ENCODE measurements around the gene DYRK2. TPM values are rescaled to one million over a fixed set of nuclear protein-coding genes. Genes with fewer than 3 reads are reported as not detected.

The DYRK2 gene
- total RNA-seq, 1 donor from 2014 or later: 16.2 TPM

GRCh38 chr12:67704071-67704470, 55.5 kb downstream of the DYRK2 start:
- Histone ChIP-seq H3K27me3 (no peaks in the 10 kb centered on the region), H3K36me3 (no peaks in the 10 kb centered on the region), H3K4me3 (no peak overlapping the region), H3K9me3 (no peaks in the 10 kb centered on the region), H3K4me1 (peaks cover 9% of the 10 kb centered on the region), H3K27ac (no peak overlapping the region)
- DNase-seq (ENCODE audit: extremely low spot score in 2 of 2): no peak
- intact Hi-C loops (cut with DNase I): no loop called here
- TF ChIP-seq CTCF (IDR thresholded peaks at IDR 0.05): no peak
- no peak for TF ChIP-seq POLR2AphosphoS5 (IDR thresholded peaks at IDR 0.05; ENCODE audit: insufficient read depth in 1 of 2, low read depth in 1 of 2)
- no peak for TF ChIP-seq POLR2A (IDR thresholded peaks at IDR 0.05)

- no peak overlapping the region for H3K27ac ChIP-seq
These were observed 57.1 kb downstream of the DYRK2 start for GRCh38 chr12:67705394-67706370.

GRCh38 chr12:67709367-67709954, 60.9 kb downstream of the DYRK2 start:
- intact Hi-C loops (cut with DNase I): no loop called here
- H3K27me3 ChIP-seq: no peaks in the 10 kb centered on the region

More at GRCh38 chr12:67705394-67706370, 57.1 kb downstream of the DYRK2 start:
- TF ChIP-seq CTCF (IDR thresholded peaks at IDR 0.05): no peak
- TF ChIP-seq POLR2A (IDR thresholded peaks at IDR 0.05): no peak
- no peak for TF ChIP-seq POLR2AphosphoS5 (IDR thresholded peaks at IDR 0.05; ENCODE audit: insufficient read depth in 1 of 2, low read depth in 1 of 2)
- DNase-seq (ENCODE audit: extremely low spot score in 2 of 2): no peak
- Histone ChIP-seq H3K36me3 (no peaks in the 10 kb centered on the region), H3K9me3 (no peaks in the 10 kb centered on the region), H3K27me3 (no peaks in the 10 kb centered on the region), H3K4me3 (no peak overlapping the region), H3K4me1 (peaks cover 9% of the 10 kb centered on the region)
- intact Hi-C loops (cut with DNase I): no loop called here

GRCh38 chr12:67710582-67710981, 62.0 kb downstream of the DYRK2 start:
- H3K4me1 ChIP-seq: peaks cover 9% of the 10 kb centered on the region
- TF ChIP-seq POLR2A (IDR thresholded peaks at IDR 0.05) (no peak), POLR2AphosphoS5 (IDR thresholded peaks at IDR 0.05; ENCODE audit: insufficient read depth in 1 of 2, low read depth in 1 of 2) (no peak), CTCF (IDR thresholded peaks at IDR 0.05) (no peak)
- H3K9me3 ChIP-seq: no peaks in the 10 kb centered on the region
- H3K36me3 ChIP-seq: no peaks in the 10 kb centered on the region
- DNase-seq (ENCODE audit: extremely low spot score in 2 of 2): no peak
- intact Hi-C loops (cut with DNase I): no loop called here
- H3K27ac ChIP-seq: no peak overlapping the region
- no peaks in the 10 kb centered on the region for H3K27me3 ChIP-seq
- H3K4me3 ChIP-seq: no peak overlapping the region

More at GRCh38 chr12:67709367-67709954, 60.9 kb downstream of the DYRK2 start:
- Histone ChIP-seq H3K4me1 (peaks cover 9% of the 10 kb centered on the region), H3K27ac (no peak overlapping the region), H3K4me3 (no peak overlapping the region), H3K36me3 (no peaks in the 10 kb centered on the region), H3K9me3 (no peaks in the 10 kb centered on the region)
- TF ChIP-seq CTCF (IDR thresholded peaks at IDR 0.05) (no peak), POLR2AphosphoS5 (IDR thresholded peaks at IDR 0.05; ENCODE audit: insufficient read depth in 1 of 2, low read depth in 1 of 2) (no peak), POLR2A (IDR thresholded peaks at IDR 0.05) (no peak)
- no peak for DNase-seq (ENCODE audit: extremely low spot score in 2 of 2)
